SU-DHL-6 (cell line): ENCODE measurements around the gene SIGLEC12.

Experiments used
- H2AFZ ChIP-seq: fragments of 200-600 bp; sonication (generic); 2 replicates; pipeline ENCODE4 v1.6.1; 2014; ENCODE audit warnings: low read depth, mild to moderate bottlenecking, moderate library complexity, mixed read lengths, antibody characterized with exemption, low read length; ENCODE audit not compliant: severe bottlenecking
- H3F3A ChIP-seq: fragments of 200-600 bp; shearing (Covaris generic); 2 replicates; pipeline ENCODE4 v1.6.0; 2016; ENCODE audit warnings: antibody characterized with exemption, mild to moderate bottlenecking; ENCODE audit not compliant: insufficient read depth
- H3K27ac ChIP-seq: fragments of 200-600 bp; sonication (generic); 2 replicates; pipeline ENCODE4 v1.5.1; 2016; ENCODE audit warnings: low read depth, mild to moderate bottlenecking, low read length, moderate library complexity, mixed read lengths
- H3K27me3 ChIP-seq: fragments of 200-600 bp; sonication (generic), shearing (Covaris generic); 2 replicates; pipeline ENCODE4 v1.6.0; 2014; ENCODE audit warnings: mild to moderate bottlenecking, low read length
- H3K36me3 ChIP-seq: fragments of 200-600 bp; sonication (generic); 2 replicates; pipeline ENCODE4 v1.6.1; 2014; ENCODE audit warnings: mild to moderate bottlenecking, low read length, mixed read lengths
- H3K4me2 ChIP-seq: fragments of 300-600, 200-600 bp; shearing (Covaris generic), sonication (generic); 2 replicates; pipeline ENCODE4 v1.6.0; 2014; ENCODE audit warnings: low read length, low read depth, mild to moderate bottlenecking; ENCODE audit not compliant: poor library complexity, severe bottlenecking
- H3K4me3 ChIP-seq: fragments of 200-600 bp; sonication (generic); 2 replicates; pipeline ENCODE4 v1.5.1; 2014; ENCODE audit warnings: antibody characterized with exemption, low read length, mild to moderate bottlenecking, mixed read lengths; ENCODE audit not compliant: insufficient read depth, poor library complexity, severe bottlenecking
- H3K79me2 ChIP-seq: fragments of 200-600 bp; sonication (generic); 2 replicates; pipeline ENCODE4 v1.6.1; 2014; ENCODE audit warnings: mild to moderate bottlenecking, low read length, moderate library complexity; ENCODE audit not compliant: insufficient read depth
- H3K9ac ChIP-seq: fragments of 200-600 bp; sonication (generic); 2 replicates; pipeline ENCODE4 v1.7.0; 2014; ENCODE audit warnings: mild to moderate bottlenecking, low read length
- H3K9me2 ChIP-seq: fragments of 200-600 bp; sonication (generic); replicated peaks from 2 replicates; pipeline ENCODE4 v1.6.1; 2014; ENCODE audit warnings: low read length; ENCODE audit not compliant: insufficient read depth
- H3K9me3 ChIP-seq: fragments of 200-600 bp; sonication (generic); 2 replicates; pipeline ENCODE4 v1.6.1; 2014; ENCODE audit warnings: low read length, mixed read lengths; ENCODE audit not compliant: insufficient read depth
- H4K20me1 ChIP-seq: fragments of 200-600 bp; sonication (generic); 2 replicates; pipeline ENCODE4 v1.6.1; 2014; ENCODE audit warnings: low read depth, mild to moderate bottlenecking, antibody characterized with exemption, low read length, moderate library complexity, mixed read lengths
- CTCF ChIP-seq: fragments of 200-600 bp; sonication (generic); IDR thresholded peaks from one replicate; pipeline ENCODE4 v1.5.1; 2017; ENCODE audit warnings: antibody characterized with exemption, mild to moderate bottlenecking, low read length, moderate library complexity; ENCODE audit not compliant: insufficient read depth, poor library complexity, severe bottlenecking
- EZH2phosphoT487 ChIP-seq: fragments of 200-600 bp; sonication (generic), shearing (Covaris generic); conservative IDR thresholded peaks from 2 replicates; pipeline ENCODE4 v1.6.1; 2018; ENCODE audit warnings: mild to moderate bottlenecking, antibody characterized with exemption, low read length, moderate library complexity, mixed read lengths

The SIGLEC12 gene

DNA sequence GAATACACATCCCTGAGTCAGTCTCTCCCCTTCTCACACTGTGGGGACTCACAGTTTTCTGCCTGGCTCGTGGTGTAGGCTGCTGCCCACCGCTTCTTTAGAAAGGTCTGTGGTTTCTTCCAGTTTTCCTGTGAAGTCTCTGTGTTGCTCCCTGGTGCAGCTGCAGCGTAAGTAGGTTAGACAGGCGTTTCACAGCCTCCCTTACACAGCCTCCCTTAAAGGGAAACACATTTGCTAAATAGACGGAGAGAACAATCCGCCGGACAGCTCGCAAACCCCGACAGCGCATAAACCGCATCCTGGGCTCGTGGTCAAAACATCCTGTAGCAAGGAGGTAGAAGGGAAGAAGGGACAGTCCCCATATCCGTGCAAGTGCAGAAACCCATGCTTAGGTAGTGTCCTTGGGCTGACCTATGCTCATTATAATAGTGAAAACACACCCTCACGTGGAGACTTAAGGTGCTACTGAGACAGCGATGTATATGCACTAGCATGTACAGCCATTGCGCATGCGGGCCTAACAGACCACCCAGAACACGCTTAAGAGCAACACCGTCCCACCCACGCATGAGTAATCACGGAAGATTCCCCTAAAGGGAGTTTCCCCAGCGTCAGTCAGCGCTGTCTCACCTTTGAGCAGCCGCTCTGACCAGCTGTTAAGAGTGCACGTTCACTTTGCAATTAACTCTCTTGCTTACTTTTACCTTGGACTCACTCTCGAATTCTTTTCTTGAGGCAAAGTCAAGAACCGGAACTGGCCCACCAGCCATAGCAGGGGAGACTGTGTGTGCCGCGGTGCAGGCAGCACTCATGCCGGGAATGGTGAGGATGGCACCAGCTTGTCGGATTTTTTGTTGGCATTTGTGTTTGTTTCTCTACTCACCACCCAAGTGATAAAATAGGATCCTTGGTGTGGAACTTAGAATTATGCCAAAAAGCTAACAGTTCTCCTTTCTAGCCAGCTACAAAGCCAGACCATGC, 59.9 kb downstream of the SIGLEC12 start:
- Histone ChIP-seq H3K27ac (no peak overlapping the region), H3K4me3 (peak overlapping the region; percentile 25), H3K36me3 (no peaks in the 10 kb centered on the region), H3K27me3 (no peaks in the 10 kb centered on the region), H2AFZ (no peak overlapping the region), H3K79me2 (no peaks in the 10 kb centered on the region), H4K20me1 (no peaks in the 10 kb centered on the region), H3K9me2 (no peaks in the 10 kb centered on the region), H3K9me3 (no peaks in the 10 kb centered on the region), H3K9ac (peak overlapping the region; percentile 13; the same call in 1 of the 2 replicates), H3K4me2 (peak overlapping the region; percentile 49), H3F3A (peaks cover 4% of the 10 kb centered on the region; the same call in 1 of the 2 replicates)
- TF ChIP-seq CTCF (no peak), EZH2phosphoT487 (no peak)
